Ureter (tissue), 1 donor: Measurements from ENCODE around the gene NAT9. TPM values are rescaled to one million over a fixed set of nuclear protein-coding genes. Genes with fewer than 3 reads are reported as not detected.

Experiments
- DNase-seq: peaks from one replicate; pipeline ENCODE4 v3.0.0-alpha.2; 2020; ENCODE audit warnings: low spot score
- total RNA-seq: library from RNA; stranded (reverse); gene quantifications from one replicate; pipeline ENCODE4 v1.2.4, GENCODE V29; 2023
- donor health status: DM: yes; HTN: yes; CAD: no.

Gene NAT9
- total RNA-seq, 1 donor from 2014 or later = 65.1 TPM

- no peak for DNase-seq
Observed at GRCh38 chr17:74779948-74780400, 3.8 kb upstream of the NAT9 start.

DNA sequence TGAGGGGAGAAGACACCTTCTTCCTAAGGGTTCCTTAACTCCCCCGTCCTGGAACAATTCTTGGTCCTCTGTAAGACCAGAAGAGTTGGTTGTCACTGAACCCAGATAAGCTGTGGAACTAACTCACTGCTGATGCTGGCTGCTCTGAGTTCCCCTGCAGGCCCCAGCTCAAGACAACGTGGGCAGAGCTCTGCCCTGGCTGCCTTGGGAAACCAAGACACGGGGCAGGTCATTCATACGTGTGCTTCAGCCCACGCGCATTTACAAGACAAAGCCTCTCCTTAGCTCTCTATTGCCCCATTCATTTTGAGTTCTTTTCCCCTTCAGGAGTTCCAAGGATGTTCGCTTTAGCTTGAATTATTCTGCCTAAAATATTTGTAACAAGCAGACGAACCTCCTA, 3.4 kb upstream of the NAT9 start:
- no peak for DNase-seq

DNA sequence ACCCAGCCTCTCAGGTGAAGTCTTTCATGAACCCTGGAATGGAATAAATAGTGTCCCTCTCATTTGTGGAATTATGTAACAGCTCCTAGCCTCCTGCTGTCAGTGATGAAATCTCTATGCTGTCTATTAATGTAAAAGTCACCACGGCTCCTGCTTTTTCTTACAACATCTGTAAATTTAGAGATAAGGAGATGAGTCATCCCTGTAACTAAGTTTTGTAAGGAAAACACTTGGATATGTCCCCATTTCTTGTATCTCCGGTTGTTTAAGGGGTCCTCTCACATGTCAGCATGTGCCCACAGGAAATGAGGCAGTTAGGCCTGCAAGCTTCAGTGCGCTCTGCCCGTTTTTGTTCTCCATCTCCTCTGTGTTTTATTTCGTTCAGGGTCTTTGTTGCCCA, 2.8 kb upstream of the NAT9 start:
- no peak for DNase-seq

GRCh38 chr17:74777901-74778515, 1.9 kb upstream of the NAT9 start:
- DNase-seq = no peak

- DNase-seq = no peak
Observed at GRCh38 chr17:74776990-74777389, 845 bp upstream of the NAT9 start.

GRCh38 chr17:74775409-74776043, 619 bp downstream of the NAT9 start:
- DNase-seq = no peak

DNA sequence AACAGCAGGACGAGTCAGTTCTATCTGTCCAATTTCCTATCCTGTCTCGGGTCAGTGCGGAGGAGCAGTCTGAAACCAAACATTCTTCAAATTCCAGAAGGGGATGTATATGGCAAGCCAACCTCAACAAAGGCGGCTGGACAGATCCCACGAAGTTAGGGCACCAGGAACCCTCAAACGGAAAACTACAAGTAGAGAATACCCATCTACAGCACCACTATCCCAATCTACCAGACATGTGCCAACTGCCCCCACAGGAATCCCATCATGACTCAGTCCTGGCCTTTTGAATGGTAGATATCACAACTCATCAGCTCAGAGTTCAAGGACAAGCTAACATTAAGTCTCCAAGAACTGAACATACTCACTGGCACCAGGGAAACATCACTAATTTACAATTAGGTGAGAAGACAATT, 2.3 kb downstream of the NAT9 start:
- no peak for DNase-seq

DNA sequence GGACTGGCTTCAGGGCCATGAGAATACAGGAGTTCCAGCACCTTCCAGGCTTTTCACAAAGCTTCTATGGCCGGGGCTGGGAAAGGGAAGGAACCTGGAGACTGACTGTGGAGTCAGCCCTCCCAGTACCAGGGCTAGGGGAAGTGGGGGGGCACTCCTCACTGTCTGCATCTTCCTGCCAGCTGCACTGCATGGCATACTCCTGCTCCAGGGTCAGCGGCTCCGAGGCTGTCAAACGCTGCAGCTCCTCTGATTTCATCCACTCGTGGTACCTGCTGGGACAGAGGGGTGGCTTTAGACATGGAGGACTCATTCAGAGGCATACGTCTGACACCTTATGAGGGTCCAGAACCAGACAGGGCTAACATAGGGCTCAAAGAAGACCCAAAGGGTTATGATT, 2.7 kb downstream of the NAT9 start:
- DNase-seq = no peak

- DNase-seq = no peak
Observed at GRCh38 chr17:74772053-74772452, 4.1 kb downstream of the NAT9 start.

- no peak for DNase-seq
Observed at GRCh38 chr17:74771319-74771914, 4.7 kb downstream of the NAT9 start.

GRCh38 chr17:74770498-74771318, 5.4 kb downstream of the NAT9 start:
- DNase-seq = no peak

DNA sequence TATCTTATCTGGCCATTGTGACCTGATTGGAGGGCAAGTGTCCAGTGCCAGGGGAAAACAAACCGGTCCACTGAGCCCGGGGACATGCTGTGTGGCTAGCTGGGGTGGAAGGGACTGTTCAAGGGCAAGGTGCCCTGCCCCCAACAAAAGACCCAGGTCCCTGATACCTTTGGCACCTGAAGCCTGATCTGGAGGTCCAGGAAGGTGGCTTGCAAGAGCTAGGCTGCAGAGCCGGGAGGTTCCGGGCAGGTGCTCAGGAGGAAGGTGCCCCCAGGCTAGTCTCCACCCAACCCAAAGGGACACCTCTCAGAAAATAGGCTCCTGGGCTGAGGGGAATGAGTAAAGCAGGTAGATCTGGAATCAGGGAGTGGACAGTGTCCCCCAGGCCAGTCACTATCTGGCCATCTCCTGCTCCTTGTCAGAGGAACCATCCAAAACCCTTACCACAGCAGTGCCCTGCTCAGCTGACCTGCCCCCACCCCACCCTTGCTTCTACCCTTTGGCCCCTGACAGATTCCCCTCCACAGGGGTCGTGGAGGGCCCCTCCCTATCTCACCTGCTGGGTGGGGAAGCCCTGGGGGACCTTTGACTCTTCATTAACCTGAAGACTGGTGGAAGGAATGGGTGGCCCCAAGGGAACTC, 6.2 kb downstream of the NAT9 start:
- no peak for DNase-seq

DNA sequence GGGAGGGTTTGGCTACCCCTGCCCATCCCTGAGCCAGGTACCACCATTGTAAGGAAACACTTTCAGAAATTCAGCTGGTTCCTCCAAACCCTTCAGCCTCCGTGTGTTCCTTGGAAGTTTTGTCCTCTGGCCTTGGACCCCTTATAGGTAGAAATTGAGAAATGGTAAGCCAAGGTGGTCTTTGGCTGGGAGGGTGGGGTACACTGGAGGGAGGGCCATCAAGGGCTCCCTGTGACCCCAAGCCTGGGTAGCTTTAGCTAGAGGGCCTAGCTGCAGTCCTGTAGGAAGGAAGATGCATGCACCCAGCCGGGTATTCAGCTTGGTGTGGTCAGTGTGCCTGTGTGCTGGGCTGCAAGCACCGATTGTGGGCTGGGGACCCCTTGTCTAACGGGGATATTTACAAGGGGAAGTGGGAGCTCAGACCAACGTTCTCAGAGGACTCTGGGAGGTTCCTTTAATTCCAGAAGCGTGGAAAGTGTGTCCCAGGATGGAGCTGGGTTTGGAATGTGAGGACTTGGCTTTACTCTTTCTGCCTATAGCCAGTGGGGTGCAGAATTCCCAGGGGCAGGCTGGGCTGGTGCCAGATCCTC, 6.8 kb downstream of the NAT9 start:
- DNase-seq = no peak

DNA sequence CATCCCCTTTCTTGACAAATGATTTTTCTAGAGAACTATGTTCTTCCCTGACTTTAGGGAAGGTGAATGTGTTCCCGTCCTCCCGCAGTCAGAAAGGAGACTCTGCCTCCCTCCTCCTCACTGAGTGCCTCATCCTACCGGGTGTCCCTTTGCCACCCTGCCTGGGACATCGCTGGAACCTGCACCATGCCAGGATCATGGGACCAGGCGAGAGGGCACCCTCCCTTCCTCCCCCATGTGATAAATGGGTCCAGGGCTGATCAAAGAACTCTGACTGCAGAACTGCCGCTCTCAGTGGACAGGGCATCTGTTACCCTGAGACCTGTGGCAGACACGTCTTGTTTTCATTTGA, 7.4 kb downstream of the NAT9 start:
- DNase-seq = no peak

- DNase-seq = no peak
Observed at GRCh38 chr17:74768069-74768762, 7.9 kb downstream of the NAT9 start.

- DNase-seq = no peak
Observed at GRCh38 chr17:74767111-74767516, 9.0 kb downstream of the NAT9 start.

GRCh38 chr17:74766413-74766812, 9.7 kb downstream of the NAT9 start:
- DNase-seq = no peak

DNA sequence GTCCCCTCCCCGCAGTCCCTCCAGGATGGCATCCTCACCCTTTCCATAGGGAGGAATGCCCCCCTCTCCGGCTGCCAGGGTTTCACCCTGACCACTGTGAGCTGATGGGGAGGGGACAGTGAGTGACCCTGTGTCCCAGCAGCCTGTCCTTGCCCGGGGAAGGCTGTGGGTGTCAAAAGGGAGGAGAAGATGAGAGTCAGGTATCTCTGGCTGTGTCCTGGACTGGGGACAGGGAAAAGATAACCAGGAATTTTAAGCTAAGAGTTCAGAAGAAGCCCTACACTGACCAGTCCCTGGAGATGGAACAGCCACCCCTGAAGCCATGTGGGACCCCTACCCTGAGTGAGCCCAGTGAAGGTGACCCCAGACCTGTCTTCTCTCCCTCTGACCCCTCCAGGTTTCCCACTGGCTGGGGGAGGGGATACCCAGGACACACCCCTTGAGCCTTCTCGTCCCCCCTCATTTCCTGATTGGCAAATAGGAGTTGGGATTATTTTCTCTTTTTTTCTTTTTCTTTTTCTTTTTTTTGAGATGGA, 11.3 kb downstream of the NAT9 start:
- DNase-seq = no peak

DNA sequence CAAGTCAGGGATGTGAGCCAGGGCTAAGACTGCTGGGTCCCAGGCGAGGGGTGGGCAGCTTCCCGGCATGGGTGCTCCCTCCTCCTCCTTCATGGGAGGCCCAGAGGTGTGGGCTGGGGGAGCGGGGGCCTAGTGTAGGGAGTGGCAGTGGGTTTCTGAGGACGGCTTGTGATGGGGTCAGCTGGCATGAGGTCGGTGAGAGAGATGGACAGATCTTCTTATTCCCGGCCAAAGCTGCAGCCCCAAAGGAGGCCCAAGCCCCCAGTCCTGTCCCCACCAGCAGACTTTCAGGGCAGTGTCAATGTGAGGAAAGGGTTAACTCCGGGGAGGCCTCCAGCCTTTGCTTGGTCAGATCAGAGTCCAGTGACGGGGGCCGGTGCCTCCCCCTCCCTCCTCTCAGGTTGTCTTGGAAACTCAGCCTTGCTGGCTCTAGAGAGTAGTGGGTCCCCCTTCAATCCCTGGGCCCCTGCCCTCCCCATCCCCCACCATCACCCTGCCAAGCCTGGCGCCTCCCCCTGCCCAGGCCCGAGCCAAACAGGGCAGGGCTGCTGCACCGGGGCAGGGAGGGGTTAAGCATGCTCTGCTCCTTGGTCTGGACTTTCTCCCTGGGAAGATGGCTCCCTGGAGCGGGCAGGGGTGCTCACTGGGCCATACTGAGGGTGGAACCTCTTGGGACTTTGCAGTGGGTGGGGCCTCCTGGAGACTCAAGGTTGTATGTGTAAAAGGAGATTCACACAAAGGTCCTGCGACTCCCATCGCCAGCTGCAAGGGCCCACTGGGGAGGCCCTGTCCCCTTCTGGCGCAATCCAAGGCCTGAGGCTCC, 12.4 kb downstream of the NAT9 start:
- DNase-seq = no peak

GRCh38 chr17:74761931-74762330, 14.2 kb downstream of the NAT9 start:
- DNase-seq = no peak
